GM12865 (cell line): Measurements from ENCODE around the gene SLC12A7.
A peak's percentile ranks its signal among the peaks of the same experiment; 100 is the strongest.

Source experiments
- DNase-seq: peaks from one replicate; pipeline ENCODE4 v3.0.0; 2010; ENCODE audit warnings: low read depth
- H3K4me3 ChIP-seq: 2 replicates; pipeline ENCODE4 v1.5.1; 2011; ENCODE audit warnings: mild to moderate bottlenecking, low read depth, low read length, control low read depth
- TF ChIP-seq, protein P1 (sequence below): IDR thresholded peaks from 2 replicates; pipeline ENCODE4 v1.5.1; 2011; ENCODE audit warnings: low read length, control low read depth, low read depth, inconsistent platforms; ENCODE audit not compliant: insufficient read depth; ENCODE audit errors: missing control alignments

The SLC12A7 gene

GRCh38 chr5:1136814-1137213 is 25.0 kb upstream of the SLC12A7 start:
- no peak for DNase-seq
- no peak overlapping the region for H3K4me3 ChIP-seq
- TF ChIP-seq, protein P1, sequence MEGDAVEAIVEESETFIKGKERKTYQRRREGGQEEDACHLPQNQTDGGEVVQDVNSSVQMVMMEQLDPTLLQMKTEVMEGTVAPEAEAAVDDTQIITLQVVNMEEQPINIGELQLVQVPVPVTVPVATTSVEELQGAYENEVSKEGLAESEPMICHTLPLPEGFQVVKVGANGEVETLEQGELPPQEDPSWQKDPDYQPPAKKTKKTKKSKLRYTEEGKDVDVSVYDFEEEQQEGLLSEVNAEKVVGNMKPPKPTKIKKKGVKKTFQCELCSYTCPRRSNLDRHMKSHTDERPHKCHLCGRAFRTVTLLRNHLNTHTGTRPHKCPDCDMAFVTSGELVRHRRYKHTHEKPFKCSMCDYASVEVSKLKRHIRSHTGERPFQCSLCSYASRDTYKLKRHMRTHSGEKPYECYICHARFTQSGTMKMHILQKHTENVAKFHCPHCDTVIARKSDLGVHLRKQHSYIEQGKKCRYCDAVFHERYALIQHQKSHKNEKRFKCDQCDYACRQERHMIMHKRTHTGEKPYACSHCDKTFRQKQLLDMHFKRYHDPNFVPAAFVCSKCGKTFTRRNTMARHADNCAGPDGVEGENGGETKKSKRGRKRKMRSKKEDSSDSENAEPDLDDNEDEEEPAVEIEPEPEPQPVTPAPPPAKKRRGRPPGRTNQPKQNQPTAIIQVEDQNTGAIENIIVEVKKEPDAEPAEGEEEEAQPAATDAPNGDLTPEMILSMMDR: no peak

DNA sequence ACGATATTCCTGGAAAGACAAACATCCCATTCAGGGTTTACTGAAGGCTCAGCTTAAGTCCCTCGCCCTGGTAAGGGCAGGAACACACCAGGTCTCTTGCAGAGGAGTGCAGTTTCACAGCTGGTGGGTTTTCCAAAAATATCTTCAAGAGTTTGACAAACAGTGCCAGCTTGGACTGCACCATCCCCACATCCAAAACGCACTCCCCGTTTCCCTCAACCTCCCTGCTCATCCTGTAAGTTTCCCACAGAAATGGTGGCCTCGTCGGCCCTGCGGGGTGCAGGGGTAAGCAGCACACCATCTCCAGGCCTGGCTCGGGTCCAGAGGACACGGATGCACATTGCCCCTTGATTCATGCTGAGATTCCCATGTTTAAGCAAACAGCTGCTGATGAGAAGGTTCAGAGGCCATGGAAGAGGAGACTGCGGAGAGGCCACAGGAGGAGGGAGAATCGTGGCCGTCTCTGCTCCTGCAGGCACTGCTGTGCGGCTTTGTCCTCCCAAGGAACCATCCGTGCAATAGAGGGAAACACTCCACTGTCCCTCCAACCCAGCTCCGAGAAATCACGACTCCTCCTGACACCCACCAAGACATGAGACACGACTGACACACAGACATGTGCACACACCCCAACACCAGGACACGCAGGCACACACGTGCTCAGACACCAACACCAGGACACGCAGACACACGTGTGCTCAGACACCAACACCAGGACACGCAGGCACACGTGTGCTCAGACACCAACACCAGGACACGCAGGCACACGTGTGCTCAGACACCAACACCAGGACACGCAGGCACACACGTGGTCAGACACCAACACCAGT is 24.0 kb upstream of the SLC12A7 start:
- DNase-seq: no peak
- H3K4me3 ChIP-seq: no peak overlapping the region
- TF ChIP-seq, protein P1: no peak

GRCh38 chr5:1134478-1134877 is 22.6 kb upstream of the SLC12A7 start:
- H3K4me3 ChIP-seq: no peak overlapping the region
- TF ChIP-seq, protein P1: peak; percentile 35

GRCh38 chr5:1133510-1134201 is 21.8 kb upstream of the SLC12A7 start:
- DNase-seq: peak; percentile 62
- H3K4me3 ChIP-seq: no peak overlapping the region; the same call in 1 of the 2 replicates
- TF ChIP-seq, protein P1: no peak

More at GRCh38 chr5:1134478-1134877, 22.6 kb upstream of the SLC12A7 start:
- peak; percentile 77 for DNase-seq

DNA sequence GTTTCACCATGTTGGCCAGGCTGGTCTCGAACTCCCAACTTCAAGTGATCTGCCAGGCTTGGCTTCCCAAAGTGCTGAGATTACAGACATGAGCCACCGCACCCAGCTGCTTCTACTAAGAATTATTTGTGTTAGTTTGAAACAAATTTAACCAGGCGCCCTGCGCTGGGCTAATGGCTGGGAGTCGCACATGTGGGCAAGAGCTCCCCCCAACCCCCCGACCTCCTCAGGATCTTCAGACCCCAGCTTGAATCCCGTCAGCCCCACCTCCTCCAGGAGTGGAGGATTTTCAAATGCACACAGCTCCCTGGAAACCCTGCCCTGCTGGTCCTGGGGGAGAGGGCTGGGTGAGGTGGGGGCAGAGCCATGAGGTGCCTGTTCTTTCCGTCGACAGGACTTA is 21.2 kb upstream of the SLC12A7 start:
- DNase-seq: no peak
- H3K4me3 ChIP-seq: no peak overlapping the region
- TF ChIP-seq, protein P1: no peak

GRCh38 chr5:1132570-1132969 is 20.7 kb upstream of the SLC12A7 start:
- DNase-seq: no peak
- no peak overlapping the region for H3K4me3 ChIP-seq
- TF ChIP-seq, protein P1: no peak
